ENCODE data around the gene ITFG1.

GRCh38 chr16:47144559-47144877 lies 316.3 kb downstream of the ITFG1 start:
- TF ChIP-seq POLR2AphosphoS5 (IDR thresholded peaks at IDR 0.05), result no peak
- no peak for TF ChIP-seq POLR2A (IDR thresholded peaks at IDR 0.05)

Data from gastroesophageal sphincter (tissue), 2 donors.